H9 (cell line): ENCODE measurements around the gene APBB2. TPM values are rescaled to one million over a fixed set of nuclear protein-coding genes. Genes with fewer than 3 reads are reported as not detected.

Experiments
- DNase-seq: peaks from one replicate; pipeline ENCODE4 v3.0.0-alpha.2; 2017
- H2AFZ ChIP-seq: one replicate; pipeline ENCODE4 v1.6.1; 2013; ENCODE audit warnings: mild to moderate bottlenecking, low read length, control low read depth, moderate library complexity
- H2AK5ac ChIP-seq: 2 replicates; pipeline ENCODE4 v1.6.1; 2013; ENCODE audit warnings: low read length, control low read depth, mixed read lengths; ENCODE audit not compliant: insufficient read length
- H2BK120ac ChIP-seq: one replicate; pipeline ENCODE4 v1.6.1; 2013; ENCODE audit warnings: low read depth, mild to moderate bottlenecking, low read length, control low read depth, inconsistent platforms; ENCODE audit not compliant: poor library complexity, severe bottlenecking
- H2BK12ac ChIP-seq: 2 replicates; pipeline ENCODE4 v1.6.1; 2013; ENCODE audit warnings: low read length, control low read depth, mixed read lengths, low read depth; ENCODE audit not compliant: insufficient read length
- H2BK15ac ChIP-seq: 2 replicates; pipeline ENCODE4 v1.6.1; 2013; ENCODE audit warnings: low read depth, low read length, control low read depth
- H2BK20ac ChIP-seq: one replicate; pipeline ENCODE4 v1.6.1; 2013; ENCODE audit warnings: low read depth, mild to moderate bottlenecking, low read length, control low read depth, inconsistent platforms; ENCODE audit not compliant: poor library complexity, severe bottlenecking
- H2BK5ac ChIP-seq: 2 replicates; pipeline ENCODE4 v1.6.1; 2013; ENCODE audit warnings: low read length, control low read depth, mixed read lengths; ENCODE audit not compliant: insufficient read length
- H3K14ac ChIP-seq: 2 replicates; pipeline ENCODE4 v1.6.1; 2013; ENCODE audit warnings: low read length, control low read depth; ENCODE audit not compliant: insufficient read depth
- H3K18ac ChIP-seq: 2 replicates; pipeline ENCODE4 v1.6.1; 2013; ENCODE audit warnings: low read depth, mild to moderate bottlenecking, mixed read lengths, low read length, control low read depth; ENCODE audit not compliant: insufficient read length
- H3K23ac ChIP-seq: 2 replicates; pipeline ENCODE4 v1.6.1; 2013; ENCODE audit warnings: low read length, control low read depth, mixed read lengths, low read depth; ENCODE audit not compliant: insufficient read length
- H3K23me2 ChIP-seq: 2 replicates; pipeline ENCODE4 v1.6.1; 2013; ENCODE audit warnings: low read depth, mild to moderate bottlenecking, mixed read lengths, low read length, control low read depth; ENCODE audit not compliant: insufficient read length, poor library complexity, severe bottlenecking
- H3K27ac ChIP-seq: 2 replicates; pipeline ENCODE4 v1.5.1; 2013; ENCODE audit warnings: low read length, control low read depth, mixed read lengths, low read depth; ENCODE audit not compliant: insufficient read length
- H3K27me3 ChIP-seq: 2 replicates; pipeline ENCODE4 v1.6.1; 2013; ENCODE audit warnings: low read length, control low read depth, inconsistent platforms; ENCODE audit not compliant: insufficient read depth
- H3K4ac ChIP-seq: 2 replicates; pipeline ENCODE4 v1.6.1; 2013; ENCODE audit warnings: low read depth, mild to moderate bottlenecking, control low read depth, inconsistent platforms, low read length, moderate library complexity
- H3K4me1 ChIP-seq: 2 replicates; pipeline ENCODE4 v1.6.1; 2013; ENCODE audit warnings: low read length, control low read depth, inconsistent platforms; ENCODE audit not compliant: insufficient read depth
- H3K4me2 ChIP-seq: 2 replicates; pipeline ENCODE4 v1.6.1; 2013; ENCODE audit warnings: low read length, control low read depth, mixed read lengths; ENCODE audit not compliant: insufficient read length, insufficient read depth
- H3K56ac ChIP-seq: 2 replicates; pipeline ENCODE4 v1.6.1; 2013; ENCODE audit warnings: low read depth, mild to moderate bottlenecking, mixed read lengths, low read length, control low read depth; ENCODE audit not compliant: insufficient read length
- H3K79me1 ChIP-seq: 2 replicates; pipeline ENCODE4 v1.6.1; 2013; ENCODE audit warnings: low read depth, mild to moderate bottlenecking, moderate library complexity, low read length, control low read depth, inconsistent platforms; ENCODE audit not compliant: insufficient read depth, poor library complexity, severe bottlenecking
- H3K79me2 ChIP-seq: 2 replicates; pipeline ENCODE4 v1.6.1; 2013; ENCODE audit warnings: low read length, control low read depth, inconsistent platforms; ENCODE audit not compliant: insufficient read depth
- H3K9ac ChIP-seq: 2 replicates; pipeline ENCODE4 v1.6.1; 2013; ENCODE audit warnings: low read length, control low read depth, mixed read lengths; ENCODE audit not compliant: insufficient read length; ENCODE audit errors: extremely low read depth
- H3K9me3 ChIP-seq: one replicate; pipeline ENCODE4 v1.6.1; 2013; ENCODE audit warnings: low read depth, low read length, inconsistent platforms; ENCODE audit not compliant: control insufficient read depth
- H3T11ph ChIP-seq: one replicate; pipeline ENCODE4 v1.6.1; 2013; ENCODE audit warnings: mild to moderate bottlenecking, low read length, control low read depth, inconsistent platforms
- H4K20me1 ChIP-seq: one replicate; pipeline ENCODE4 v1.6.1; 2013; ENCODE audit not compliant: control insufficient read depth, insufficient read length, insufficient read depth
- H4K5ac ChIP-seq: 2 replicates; pipeline ENCODE4 v1.6.1; 2013; ENCODE audit warnings: low read depth, mild to moderate bottlenecking, mixed read lengths, low read length, control low read depth; ENCODE audit not compliant: insufficient read length
- H4K8ac ChIP-seq: replicated peaks from 2 replicates; pipeline ENCODE4 v1.6.1; 2013; ENCODE audit warnings: low read length, control low read depth, mixed read lengths, low read depth; ENCODE audit not compliant: insufficient read length
- H4K91ac ChIP-seq: 2 replicates; pipeline ENCODE4 v1.6.1; 2013; ENCODE audit warnings: low read depth, mild to moderate bottlenecking, moderate library complexity, mixed read lengths, low read length, control low read depth; ENCODE audit not compliant: insufficient read length
- H3K27ac Mint-ChIP-seq, 3 experiments: 2 replicates in 2 of 3; 3 replicates in 1 of 3; pipeline ENCODE4 v1.8.0; 2020 to 2021; ENCODE audit warnings: mixed read lengths in 3 of 3, mild to moderate bottlenecking in 1 of 3, moderate library complexity in 1 of 3
- H3K27me3 Mint-ChIP-seq: 2 replicates; pipeline ENCODE4 v1.8.0; 2021; ENCODE audit warnings: low read depth, mild to moderate bottlenecking, moderate library complexity, mixed read lengths
- H3K36me3 Mint-ChIP-seq, 3 experiments: 2 replicates in 2 of 3; 3 replicates in 1 of 3; pipeline ENCODE4 v1.8.0; 2020 to 2021; ENCODE audit warnings: low read depth in 3 of 3, mixed read lengths in 3 of 3; ENCODE audit not compliant: insufficient read depth in 1 of 3
- H3K4me1 Mint-ChIP-seq, 2 experiments: 2 replicates each; pipeline ENCODE4 v1.8.0; 2020; ENCODE audit warnings: mixed read lengths in 2 of 2
- H3K4me3 Mint-ChIP-seq, 2 experiments: 2 replicates in 1 of 2; 3 replicates in 1 of 2; pipeline ENCODE4 v1.8.0; 2020 to 2021; ENCODE audit warnings: mild to moderate bottlenecking in 2 of 2, mixed read lengths in 2 of 2, moderate library complexity in 1 of 2
- H3K9me3 Mint-ChIP-seq, 2 experiments: 2 replicates in 1 of 2; 3 replicates in 1 of 2; pipeline ENCODE4 v1.8.0; 2020; ENCODE audit warnings: mild to moderate bottlenecking in 2 of 2, mixed read lengths in 2 of 2, moderate library complexity in 1 of 2
- WGBS: extraction: QIAGEN DNeasy Blood & Tissue Kit; methylation state at CpG from one replicate; pipeline ENCODE4 v1.1.7; 2013; ENCODE audit warnings: missing lambda C conversion rate, low lambda C conversion rate, mixed read lengths; ENCODE audit not compliant: insufficient read length; ENCODE audit errors: extremely low coverage; 5-methylcytosine and 5-hydroxymethylcytosine counted together
- total RNA-seq: library from RNA; stranded (reverse); gene quantifications from 2 replicates; pipeline ENCODE4 v1.2.1, GENCODE V29; 2021
- TF ChIP-seq, protein P1 (sequence below): fragments of 200-600 bp; sonication (generic); conservative IDR thresholded peaks from 3 replicates; pipeline ENCODE4 v1.8.0; 2021; ENCODE audit warnings: antibody characterized with exemption, mild to moderate bottlenecking

The APBB2 gene
- total RNA-seq, 1 experiment from 2014 or later: 39.6 TPM

DNA sequence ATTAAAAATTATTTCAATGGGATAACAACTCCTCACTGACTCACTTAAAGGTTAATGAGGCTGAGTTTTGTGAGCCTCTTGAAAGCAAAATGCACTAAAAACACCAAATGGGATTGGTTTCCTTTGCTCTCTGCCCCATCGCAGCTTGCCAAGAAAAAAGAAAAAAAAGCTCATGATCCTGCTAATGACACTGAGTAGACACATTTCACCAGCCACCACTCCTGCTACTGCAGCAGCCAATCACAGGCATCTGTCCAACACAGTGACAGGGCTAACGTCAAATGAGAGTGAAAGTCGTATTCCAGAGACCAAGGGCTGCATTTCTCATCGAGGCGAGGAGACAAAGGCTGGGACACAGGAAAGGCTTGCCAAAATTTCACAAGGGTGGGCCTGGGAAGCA, 5.2 kb downstream of the APBB2 start:
- Histone ChIP-seq H4K5ac (no peak overlapping the region), H3K27me3 (peaks cover 2% of the 10 kb centered on the region; the same call in 1 of the 2 replicates), H3K27ac (no peak overlapping the region), H3K18ac (no peak overlapping the region), H4K91ac (no peak overlapping the region), H2BK15ac (no peak overlapping the region), H3K4ac (no peak overlapping the region), H4K8ac (no peak overlapping the region), H4K20me1 (no peaks in the 10 kb centered on the region), H3K79me1 (peaks cover 3% of the 10 kb centered on the region), H3T11ph (no peak overlapping the region), H2BK20ac (no peak overlapping the region), H3K23me2 (peaks cover 9% of the 10 kb centered on the region), H2AFZ (no peak overlapping the region), H2BK12ac (no peak overlapping the region), H3K9me3 (no peaks in the 10 kb centered on the region), H3K23ac (no peak overlapping the region), H3K9ac (no peak overlapping the region), H2AK5ac (no peak overlapping the region), H3K14ac (no peak overlapping the region), H2BK5ac (no peak overlapping the region), H3K4me2 (no peak overlapping the region), H3K4me1 (peaks cover 6% of the 10 kb centered on the region; the same call in 1 of the 2 replicates), H2BK120ac (no peak overlapping the region), H3K56ac (no peak overlapping the region), H3K79me2 (peaks cover 3% of the 10 kb centered on the region; the same call in 1 of the 2 replicates)
- WGBS: no CpG with 5 or more reads among the region's 5 CpGs
- Mint-ChIP-seq H3K9me3 (no peaks in the 10 kb centered on the region; a peak in 1 of 5 replicates), H3K27ac (no peak overlapping the region; a peak in 1 of 7 replicates), H3K27me3 (peaks cover 14% of the 10 kb centered on the region), H3K4me3 (no peak overlapping the region), H3K36me3 (no peaks in the 10 kb centered on the region; a peak in 1 of 7 replicates), H3K4me1 (peaks cover 26 to 45% of the 10 kb centered on the region in 2 experiments)
- TF ChIP-seq, protein P1, sequence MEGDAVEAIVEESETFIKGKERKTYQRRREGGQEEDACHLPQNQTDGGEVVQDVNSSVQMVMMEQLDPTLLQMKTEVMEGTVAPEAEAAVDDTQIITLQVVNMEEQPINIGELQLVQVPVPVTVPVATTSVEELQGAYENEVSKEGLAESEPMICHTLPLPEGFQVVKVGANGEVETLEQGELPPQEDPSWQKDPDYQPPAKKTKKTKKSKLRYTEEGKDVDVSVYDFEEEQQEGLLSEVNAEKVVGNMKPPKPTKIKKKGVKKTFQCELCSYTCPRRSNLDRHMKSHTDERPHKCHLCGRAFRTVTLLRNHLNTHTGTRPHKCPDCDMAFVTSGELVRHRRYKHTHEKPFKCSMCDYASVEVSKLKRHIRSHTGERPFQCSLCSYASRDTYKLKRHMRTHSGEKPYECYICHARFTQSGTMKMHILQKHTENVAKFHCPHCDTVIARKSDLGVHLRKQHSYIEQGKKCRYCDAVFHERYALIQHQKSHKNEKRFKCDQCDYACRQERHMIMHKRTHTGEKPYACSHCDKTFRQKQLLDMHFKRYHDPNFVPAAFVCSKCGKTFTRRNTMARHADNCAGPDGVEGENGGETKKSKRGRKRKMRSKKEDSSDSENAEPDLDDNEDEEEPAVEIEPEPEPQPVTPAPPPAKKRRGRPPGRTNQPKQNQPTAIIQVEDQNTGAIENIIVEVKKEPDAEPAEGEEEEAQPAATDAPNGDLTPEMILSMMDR: no peak
- DNase-seq: no peak
